HG03571 (cell line): ENCODE measurements around the gene MED12L.
"Not testable (repeated sequence)": the region's sequence is repeated elsewhere in the genome, so short reads cannot be mapped to it uniquely, and the experiment has no call there.

Source experiments
- ATAC-seq: cut with Tn5 transposase; IDR thresholded peaks from one replicate; pipeline ENCODE4 v1.9.1; 2021; ENCODE audit not compliant: unreplicated experiment

MED12L gene

DNA sequence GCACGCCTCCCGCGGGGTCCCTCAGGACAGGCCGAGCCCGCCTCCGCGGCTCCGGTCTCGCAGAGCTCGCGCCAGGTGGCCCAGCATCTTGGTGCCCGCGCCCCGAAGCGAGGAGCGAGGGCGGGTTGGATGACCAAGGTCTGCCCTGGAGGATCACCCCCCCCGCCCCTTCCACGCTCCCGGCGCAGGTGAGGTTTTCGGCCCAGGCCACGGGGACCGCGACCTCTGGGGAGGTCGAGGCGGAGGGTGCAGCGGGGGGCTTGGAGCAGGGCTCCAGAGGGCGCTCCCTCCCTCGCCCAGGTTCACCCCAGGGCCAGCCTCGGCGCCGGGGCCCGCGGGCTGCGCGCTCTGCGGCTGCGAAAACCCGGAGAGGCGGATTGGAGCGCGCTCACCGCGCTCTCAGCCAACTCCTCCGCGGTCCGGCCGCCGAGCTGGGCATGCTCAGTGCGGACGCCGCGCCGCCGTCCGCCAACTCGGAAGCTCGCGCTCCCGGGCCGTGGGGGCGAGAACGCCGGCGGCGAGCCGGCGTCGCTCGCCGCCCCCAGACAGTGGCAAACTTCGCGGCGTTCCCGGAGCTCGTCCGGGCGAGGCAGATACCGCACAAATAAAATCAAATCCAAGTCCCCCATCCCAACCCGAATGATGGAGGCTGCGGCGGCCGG is at the start of gene MED12L:
TSS of gene MED12L (plus strand) at position 438 of the 662 bp plus-strand sequence. CDS start 1,263 bp downstream, outside the sequence.
- ATAC-seq = peak; percentile 55

DNA sequence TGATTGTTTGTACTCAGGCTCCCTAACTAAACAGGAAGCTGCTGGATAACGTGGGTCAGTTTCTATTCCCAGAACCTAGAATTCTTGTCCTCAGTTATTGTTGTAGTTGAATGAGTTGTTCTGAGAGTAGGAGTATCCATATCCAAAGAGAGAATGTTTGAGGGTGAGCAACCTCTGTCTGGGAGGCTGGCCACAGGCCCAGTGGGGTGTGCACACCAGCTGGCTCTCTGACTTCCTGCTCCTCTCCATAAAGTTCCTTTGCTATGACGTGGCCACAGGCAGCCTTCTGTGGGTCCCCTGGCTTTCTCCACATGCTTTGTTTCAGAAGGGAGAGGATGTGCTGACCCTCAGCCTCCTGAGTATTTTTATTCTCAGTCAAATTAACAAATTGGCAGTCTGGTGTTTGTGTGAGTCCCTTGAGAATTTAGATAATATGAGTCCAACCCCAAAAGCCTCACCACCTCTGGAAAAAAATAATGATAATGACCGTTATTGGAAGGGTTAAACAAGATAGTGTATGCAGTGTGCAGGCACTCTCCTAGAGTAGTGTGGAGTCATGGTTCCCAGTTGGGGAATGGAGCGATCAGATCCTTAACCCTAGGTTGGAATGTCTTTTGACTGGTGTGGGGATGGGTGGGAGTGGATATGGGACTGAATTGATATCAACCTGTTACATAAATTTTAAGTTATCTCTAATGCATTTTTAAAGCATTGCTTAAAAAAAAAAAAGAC is 47.6 kb upstream of the MED12L start:
- no peak for ATAC-seq

GRCh38 chr3:151044706-151045105 is 40.8 kb upstream of the MED12L start:
- ATAC-seq = no peak

GRCh38 chr3:151047636-151048035 is 37.8 kb upstream of the MED12L start:
- no peak for ATAC-seq

GRCh38 chr3:151051533-151051932 is 33.9 kb upstream of the MED12L start:
- ATAC-seq = no peak

GRCh38 chr3:151052346-151052745 is 33.1 kb upstream of the MED12L start:
- no peak for ATAC-seq

- ATAC-seq = no peak
These were observed 32.7 kb upstream of the MED12L start for GRCh38 chr3:151052756-151053155.

GRCh38 chr3:151058740-151059139 is 26.7 kb upstream of the MED12L start:
- ATAC-seq = no peak

- no peak for ATAC-seq
These were observed 22.9 kb upstream of the MED12L start for GRCh38 chr3:151062611-151063010.

DNA sequence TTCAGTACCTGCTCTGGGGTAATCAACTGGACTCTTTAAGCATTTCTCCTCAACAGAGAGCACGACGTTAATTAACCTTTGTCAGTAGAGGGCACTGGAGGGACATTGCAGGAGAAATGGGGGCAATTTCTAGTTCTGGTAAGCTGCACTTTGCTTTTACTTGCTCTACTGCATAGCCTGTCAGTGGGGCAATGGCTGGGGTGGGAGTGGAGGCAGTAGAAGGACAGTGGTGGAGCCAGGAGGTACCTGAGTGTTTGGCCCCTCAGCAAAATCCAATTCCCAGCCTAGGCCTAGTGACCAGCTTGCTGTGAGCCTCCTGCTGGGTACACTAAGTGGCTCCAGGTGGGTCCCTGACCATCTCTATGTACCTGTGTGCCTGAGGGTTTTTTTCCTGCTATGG is 18.3 kb upstream of the MED12L start:
- ATAC-seq = no peak

- not testable (repeated sequence) for ATAC-seq
These were observed 12.6 kb upstream of the MED12L start for GRCh38 chr3:151072842-151073241.

- ATAC-seq = no peak
These were observed 11.2 kb upstream of the MED12L start for GRCh38 chr3:151074256-151074655.

GRCh38 chr3:151075869-151076562 is 9.4 kb upstream of the MED12L start:
- no peak for ATAC-seq

- no peak for ATAC-seq
These were observed 8.8 kb upstream of the MED12L start for GRCh38 chr3:151076626-151077025.

- not testable (repeated sequence) for ATAC-seq
These were observed 4.4 kb upstream of the MED12L start for GRCh38 chr3:151081082-151081481.

DNA sequence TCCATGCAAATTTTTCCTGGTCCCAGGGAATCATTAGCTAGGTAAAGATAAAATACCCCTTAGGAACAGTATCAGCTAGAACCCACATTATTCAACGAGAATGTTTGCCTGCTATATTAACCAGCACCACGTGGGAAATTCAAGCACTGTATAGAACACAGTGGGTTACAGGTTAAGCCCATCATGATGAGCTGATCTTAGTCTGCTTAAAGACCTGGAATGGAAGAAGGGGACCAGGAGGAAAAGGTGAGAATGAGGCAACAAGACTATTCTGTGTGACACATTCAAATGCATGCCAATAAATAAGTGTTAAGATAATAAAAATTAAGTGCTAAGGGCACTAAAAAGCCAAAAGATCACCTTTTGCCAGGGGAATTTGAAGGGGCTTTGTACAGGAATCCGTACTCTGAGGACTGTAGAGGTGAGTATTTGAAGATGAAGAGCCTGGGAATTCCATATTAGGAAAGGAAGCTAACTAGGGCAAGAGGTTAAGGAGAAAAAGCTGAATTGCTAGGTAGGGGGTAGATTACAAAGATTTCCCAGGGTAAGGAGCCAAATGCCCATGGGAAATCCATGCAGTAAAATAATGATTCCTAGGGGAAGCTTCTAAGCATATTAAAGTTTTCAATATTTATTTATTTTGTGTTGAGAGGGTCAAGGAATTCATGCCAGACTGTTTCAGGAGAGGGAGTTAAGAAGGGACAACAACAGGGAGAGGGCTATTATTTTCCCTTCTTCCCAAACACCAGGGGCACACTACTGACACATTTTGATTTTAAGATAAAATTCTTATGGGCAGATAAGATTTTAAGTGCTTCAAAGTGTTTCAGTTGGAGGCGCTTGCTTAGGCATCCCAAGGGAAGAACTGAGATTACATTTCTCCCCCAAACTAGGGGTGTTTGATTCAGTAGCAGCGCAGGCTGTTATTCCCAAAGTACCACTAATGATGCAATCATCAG is 2.3 kb upstream of the MED12L start:
- ATAC-seq = no peak

DNA sequence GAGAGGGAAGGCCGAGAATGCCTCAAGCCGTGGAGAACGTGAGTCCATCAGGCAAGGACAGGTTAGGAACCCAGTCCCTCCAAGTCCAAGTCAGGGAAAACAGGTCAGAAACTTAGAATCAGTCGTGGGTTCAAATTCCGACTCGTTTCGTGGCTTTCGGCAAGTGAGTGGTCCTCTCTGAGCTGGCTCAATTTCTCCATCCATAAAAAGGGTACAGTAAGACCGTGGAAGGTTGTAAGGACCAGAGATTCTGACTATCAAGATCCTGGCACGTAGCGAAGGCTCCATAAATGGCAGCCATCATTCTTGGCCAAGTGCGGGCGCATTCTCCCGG is 604 bp upstream of the MED12L start:
- no peak for ATAC-seq

DNA sequence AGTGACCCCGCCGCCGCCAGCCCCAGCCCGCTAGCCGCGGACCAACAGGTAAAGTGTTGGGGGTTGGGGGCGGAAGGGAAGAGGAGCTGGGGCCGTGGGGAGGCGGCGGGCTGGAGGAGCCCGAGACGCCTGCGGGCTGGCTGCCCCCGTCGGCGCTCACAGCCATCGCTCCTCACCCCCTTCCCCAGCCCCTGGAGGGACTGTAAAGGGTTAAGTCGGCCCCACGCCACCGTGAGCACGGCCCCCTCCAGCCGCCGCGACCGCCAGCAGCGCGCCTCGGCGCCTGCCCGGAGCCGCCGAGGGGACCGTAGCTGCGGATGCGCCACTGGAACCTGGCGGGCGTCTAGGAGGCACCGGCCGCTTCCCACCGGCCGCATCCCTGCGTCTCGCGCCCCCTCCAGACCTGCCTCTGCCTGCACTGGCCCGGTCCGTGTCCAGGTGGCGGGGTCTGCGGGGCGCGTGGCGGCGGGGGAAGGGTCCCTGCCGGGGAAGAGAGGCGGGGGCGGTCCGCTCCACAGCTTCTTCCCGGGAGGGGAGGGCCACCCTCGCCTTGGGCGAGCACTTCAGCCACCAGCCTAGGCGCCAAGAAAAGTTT is 522 bp downstream of the MED12L start:
- peak; percentile 28 for ATAC-seq

- ATAC-seq = peak; percentile 65
These were observed 1.3 kb downstream of the MED12L start for GRCh38 chr3:151086484-151087456.
